Measurements from ENCODE around the gene TEX29.
A peak's percentile ranks its signal among the peaks of the same experiment; 100 is the strongest.

TEX29 gene

GRCh38 chr13:111341886-111342285 lies 21.4 kb downstream of the TEX29 start:
- TF ChIP-seq, protein P1, sequence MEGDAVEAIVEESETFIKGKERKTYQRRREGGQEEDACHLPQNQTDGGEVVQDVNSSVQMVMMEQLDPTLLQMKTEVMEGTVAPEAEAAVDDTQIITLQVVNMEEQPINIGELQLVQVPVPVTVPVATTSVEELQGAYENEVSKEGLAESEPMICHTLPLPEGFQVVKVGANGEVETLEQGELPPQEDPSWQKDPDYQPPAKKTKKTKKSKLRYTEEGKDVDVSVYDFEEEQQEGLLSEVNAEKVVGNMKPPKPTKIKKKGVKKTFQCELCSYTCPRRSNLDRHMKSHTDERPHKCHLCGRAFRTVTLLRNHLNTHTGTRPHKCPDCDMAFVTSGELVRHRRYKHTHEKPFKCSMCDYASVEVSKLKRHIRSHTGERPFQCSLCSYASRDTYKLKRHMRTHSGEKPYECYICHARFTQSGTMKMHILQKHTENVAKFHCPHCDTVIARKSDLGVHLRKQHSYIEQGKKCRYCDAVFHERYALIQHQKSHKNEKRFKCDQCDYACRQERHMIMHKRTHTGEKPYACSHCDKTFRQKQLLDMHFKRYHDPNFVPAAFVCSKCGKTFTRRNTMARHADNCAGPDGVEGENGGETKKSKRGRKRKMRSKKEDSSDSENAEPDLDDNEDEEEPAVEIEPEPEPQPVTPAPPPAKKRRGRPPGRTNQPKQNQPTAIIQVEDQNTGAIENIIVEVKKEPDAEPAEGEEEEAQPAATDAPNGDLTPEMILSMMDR (IDR thresholded peaks at IDR 0.05; ENCODE audit: low read depth, low read length): no peak
- no peak overlapping the region for H3K4me3 ChIP-seq (ENCODE audit: low read depth, low read length)

DNA sequence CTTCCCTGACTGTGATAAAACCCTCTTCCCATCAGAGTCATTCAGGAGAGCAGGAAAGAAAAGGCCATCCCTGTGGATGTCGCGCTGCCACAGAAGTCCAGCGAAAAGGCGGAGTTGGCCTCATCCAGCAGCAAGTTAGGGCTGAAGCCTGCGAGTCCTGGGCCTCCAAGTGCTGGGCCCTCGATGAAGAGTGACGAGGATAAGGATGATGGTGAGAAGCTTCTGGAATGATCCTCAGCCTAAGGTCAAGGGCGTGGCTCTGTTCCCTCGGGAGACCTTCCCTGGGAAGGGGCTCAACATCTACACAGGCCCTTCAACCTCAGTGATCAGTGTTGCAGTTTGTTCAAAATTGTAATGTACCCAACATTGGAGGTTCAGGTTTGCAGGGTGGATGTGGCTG lies 22.3 kb downstream of the TEX29 start:
- TF ChIP-seq, protein P1 (IDR thresholded peaks at IDR 0.05; ENCODE audit: low read depth, low read length): no peak

DNA sequence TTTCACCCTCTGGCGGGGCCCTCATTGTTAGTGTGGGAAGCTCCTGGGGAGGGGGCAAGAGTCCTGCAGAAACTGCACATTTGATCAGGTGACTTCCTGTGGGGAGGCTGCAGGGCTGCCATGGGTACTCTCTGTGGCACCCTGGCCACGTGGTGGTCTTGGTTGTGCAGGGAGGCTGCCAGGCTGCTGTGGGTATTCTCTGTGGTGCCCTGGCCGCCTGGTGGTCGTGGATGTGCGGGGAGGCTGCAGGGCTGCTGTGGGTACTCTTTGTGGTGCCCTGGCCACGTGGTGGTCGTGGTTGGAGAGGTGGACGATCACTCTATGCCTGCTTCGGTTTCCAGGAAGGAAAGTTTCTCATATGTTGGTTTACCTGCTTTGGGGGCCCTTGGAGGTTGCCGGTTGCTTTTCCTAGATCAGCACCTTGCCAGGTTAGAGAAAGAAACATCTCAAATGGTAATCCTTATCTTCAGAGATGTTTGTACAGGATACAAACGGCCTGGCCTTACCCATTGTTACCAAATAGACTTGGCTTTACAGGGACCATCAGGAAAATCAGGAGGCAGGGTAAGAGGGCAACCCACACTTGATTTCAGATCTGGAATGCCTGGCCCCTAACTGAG lies 22.9 kb downstream of the TEX29 start:
- no peak overlapping the region for H3K4me3 ChIP-seq (ENCODE audit: low read depth, low read length)
- TF ChIP-seq, protein P1 (IDR thresholded peaks at IDR 0.05; ENCODE audit: low read depth, low read length): no peak

More for the DNA sequence above, 22.3 kb downstream of the TEX29 start:
- no peak overlapping the region for H3K4me3 ChIP-seq (ENCODE audit: low read depth, low read length)

DNA sequence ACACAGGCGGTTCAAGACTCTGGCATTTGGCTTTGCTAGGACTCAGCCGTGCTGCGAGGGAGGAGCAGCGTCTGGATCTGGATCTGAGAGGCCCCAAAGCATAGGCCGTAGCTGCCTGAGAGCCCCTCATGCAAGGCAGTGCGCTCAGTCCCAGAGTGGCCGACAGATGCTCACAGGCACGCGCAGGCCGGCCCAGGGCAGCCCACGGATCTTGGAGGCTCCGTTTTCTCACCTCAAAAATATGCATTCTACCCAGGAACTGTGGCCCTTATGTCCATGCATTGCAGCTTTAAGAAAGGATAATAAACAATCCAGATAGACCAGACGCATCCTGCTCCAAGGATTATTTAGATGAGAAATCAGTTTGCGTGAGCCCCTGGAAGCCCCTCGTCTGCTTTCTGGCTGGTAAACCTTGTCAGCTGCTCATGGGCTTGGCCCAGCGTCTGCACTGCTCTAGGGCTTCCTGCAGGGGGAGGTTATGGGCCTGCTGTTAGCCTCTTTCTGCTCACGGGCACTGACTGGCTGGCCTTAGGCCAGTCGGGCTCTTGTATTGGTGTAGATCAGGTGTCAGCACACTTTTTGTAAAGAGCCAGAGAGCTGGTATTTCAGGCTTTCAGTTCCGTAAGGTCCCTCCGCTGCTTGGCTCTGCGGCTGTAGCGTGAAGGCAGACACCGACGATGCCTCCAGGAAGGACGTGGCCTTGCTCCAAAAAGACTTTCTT lies 24.2 kb downstream of the TEX29 start:
- H3K4me3 ChIP-seq (ENCODE audit: low read depth, low read length): no peak overlapping the region
- TF ChIP-seq, protein P1 (IDR thresholded peaks at IDR 0.05; ENCODE audit: low read depth, low read length): peak; percentile 69

DNA sequence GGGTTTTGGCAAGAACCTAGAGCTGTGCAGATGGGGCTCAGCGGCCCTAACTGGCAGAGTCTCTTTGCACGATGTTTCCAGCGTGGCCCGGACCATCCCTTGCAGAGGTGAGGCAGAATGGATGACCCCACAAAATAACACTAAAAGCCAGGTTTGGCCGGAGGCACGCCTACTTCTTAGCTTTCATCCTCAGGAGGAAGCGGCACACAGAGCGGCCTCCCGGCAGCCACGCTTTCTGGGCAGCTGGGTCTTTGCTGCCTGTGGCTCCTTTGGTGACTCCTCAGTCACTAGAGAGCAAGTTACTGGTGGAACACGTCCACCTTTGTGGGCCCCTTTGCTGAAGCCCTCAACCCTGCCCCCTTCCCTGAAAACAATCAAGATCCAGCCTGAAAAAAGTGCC lies 25.2 kb downstream of the TEX29 start:
- TF ChIP-seq, protein P1 (IDR thresholded peaks at IDR 0.05; ENCODE audit: low read depth, low read length): no peak
- no peak overlapping the region for H3K4me3 ChIP-seq (ENCODE audit: low read depth, low read length)

- no peak overlapping the region for H3K4me3 ChIP-seq (ENCODE audit: low read depth, low read length)
- TF ChIP-seq, protein P1 (IDR thresholded peaks at IDR 0.05; ENCODE audit: low read depth, low read length): no peak
These were observed 25.7 kb downstream of the TEX29 start for GRCh38 chr13:111346101-111346680.

DNA sequence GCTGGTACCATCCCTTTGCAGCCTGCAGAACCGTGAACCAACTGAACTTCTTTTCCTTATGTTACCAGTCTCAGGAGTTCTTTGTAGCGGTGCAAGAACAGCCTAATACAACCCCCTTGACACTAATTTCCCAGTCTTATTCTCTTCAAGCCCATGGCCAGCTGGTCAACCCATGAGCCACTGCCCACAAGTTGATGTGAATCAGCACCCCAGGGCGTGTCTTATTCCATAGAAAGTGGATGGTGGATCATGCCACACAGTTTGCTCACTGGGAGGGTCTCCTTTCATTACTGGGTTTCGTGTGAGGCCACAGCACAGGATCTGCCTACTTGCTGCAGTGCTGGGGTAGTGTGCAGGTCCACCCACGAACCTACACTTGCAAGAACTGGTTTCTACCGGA lies 27.0 kb downstream of the TEX29 start:
- H3K4me3 ChIP-seq (ENCODE audit: low read depth, low read length): no peak overlapping the region
- TF ChIP-seq, protein P1 (IDR thresholded peaks at IDR 0.05; ENCODE audit: low read depth, low read length): no peak
